GM12878 (cell line): Measurements from ENCODE around the gene LTBP4. TPM values are rescaled to one million over a fixed set of nuclear protein-coding genes. Genes with fewer than 3 reads are reported as not detected.

Experiments used
- ATAC-seq: fragments of 200-7000 bp; cut with Tn5 transposase; 3 replicates; pipeline ENCODE4 v1.9.1; 2020; ENCODE audit warnings: mild to moderate bottlenecking, moderate library complexity
- BruUV-seq: library from RNA; stranded (reverse); fragments of 400-500 nt; replicated peaks from 2 replicates; lab custom pipeline; 2021; lab: Mats Ljungman, UMichigan
- CTCF ChIA-PET: fragments of 300-600 bp; sonication (Branson Sonifier 250); formaldehyde crosslinking; extraction: SDS; loops from one replicate; lab custom pipeline; 2021; ENCODE audit warnings: inconsistent platforms; lab: Yijun Ruan, JAX
- POLR2A ChIA-PET: fragments of 350-600 bp; formaldehyde crosslinking; extraction: SDS; loops from one replicate; lab custom pipeline; 2021; ENCODE audit warnings: inconsistent platforms; lab: Charles Lee
- RAD21 ChIA-PET: fragments of 300-600 bp; sonication (Branson Sonifier 250); formaldehyde crosslinking; loops from one replicate; lab custom pipeline; 2023; ENCODE audit warnings: antibody characterized with exemption; ENCODE audit not compliant: unreplicated experiment; lab: Charles Lee
- SMC1A ChIA-PET: fragments of 300-600 bp; sonication (Branson Sonifier 250); formaldehyde crosslinking; loops from one replicate; lab custom pipeline; 2023; ENCODE audit not compliant: unreplicated experiment, uncharacterized antibody; lab: Charles Lee
- DNase-seq: peaks from one replicate; pipeline ENCODE4 v3.0.0-alpha.2; 2011; ENCODE audit warnings: low read depth, low spot score
- FAIRE-seq: peaks from 3 replicates; lab custom pipeline; 2011; peaks lifted over from hg19 to GRCh38; lab: Jason Lieb, UNC
- H2AFZ ChIP-seq: 2 replicates; pipeline ENCODE4 v1.6.0; 2011; ENCODE audit warnings: low read depth, low read length, control low read depth; ENCODE audit not compliant: control insufficient read depth
- H3K27ac ChIP-seq: 2 replicates; pipeline ENCODE4 v1.5.1; 2011; ENCODE audit warnings: control low read depth; ENCODE audit not compliant: control insufficient read depth, insufficient read depth
- H3K27me3 ChIP-seq, 2 experiments: replicated peaks in 1 of 2; 2 replicates each; pipeline versions ENCODE4 v1.6.0 to v1.6.1; 2011; ENCODE audit warnings: low read length in 1 of 2; ENCODE audit not compliant: control insufficient read depth in 2 of 2, insufficient read depth in 2 of 2
- H3K36me3 ChIP-seq, 2 experiments: 2 replicates each; pipeline ENCODE4 v1.5.1; 2011; ENCODE audit warnings: low read length in 1 of 2; ENCODE audit not compliant: control insufficient read depth in 2 of 2, insufficient read depth in 2 of 2
- H3K4me1 ChIP-seq: 2 replicates; pipeline ENCODE4 v1.6.1; 2011; ENCODE audit warnings: mild to moderate bottlenecking, low read length, moderate library complexity, mixed read lengths; ENCODE audit not compliant: control insufficient read depth, insufficient read depth
- H3K4me2 ChIP-seq: 2 replicates; pipeline ENCODE4 v1.6.0; 2011; ENCODE audit warnings: control low read depth; ENCODE audit not compliant: control insufficient read depth, insufficient read depth
- H3K4me3 ChIP-seq: fragments of 200-600 bp; sonication (generic); 2 replicates; pipeline ENCODE4 v1.5.1; 2016
- H3K79me2 ChIP-seq: 2 replicates; pipeline ENCODE4 v1.6.0; 2011; ENCODE audit warnings: low read length; ENCODE audit not compliant: control insufficient read depth, insufficient read depth
- H3K9ac ChIP-seq: 2 replicates; pipeline ENCODE4 v1.8.0; 2011; ENCODE audit warnings: low read length, control low read depth, mixed read lengths; ENCODE audit not compliant: control insufficient read depth, insufficient read depth
- H3K9me3 ChIP-seq: replicated peaks from 3 replicates; pipeline ENCODE4 v1.5.1; 2011; ENCODE audit warnings: mild to moderate bottlenecking, low read length; ENCODE audit not compliant: control insufficient read depth, insufficient read depth
- H4K20me1 ChIP-seq: 2 replicates; pipeline ENCODE4 v1.6.0; 2011; ENCODE audit not compliant: control insufficient read depth, insufficient read depth
- CBX3 ChIP-seq: fragments of 200-600 bp; sonication (generic); IDR thresholded peaks from 2 replicates; pipeline ENCODE4 v1.6.1; 2016; ENCODE audit warnings: low read depth, borderline replicate concordance
- CHD4 ChIP-seq: fragments of 200-600 bp; sonication (generic); IDR thresholded peaks from 2 replicates; pipeline ENCODE4 v1.6.1; 2016; ENCODE audit warnings: mild to moderate bottlenecking
- EP300 ChIP-seq, 2 experiments: fragments of 150-350 bp in 1 of 2; IDR thresholded peaks; 2 replicates each; pipeline ENCODE4 v1.6.1; 2011 to 2012; ENCODE audit warnings: low read depth in 2 of 2, low read length in 2 of 2, borderline replicate concordance in 1 of 2, improper control_type of control experiment in 1 of 2, inconsistent platforms in 1 of 2; ENCODE audit not compliant: control insufficient read depth in 1 of 2
- HDAC2 ChIP-seq: fragments of 200-600 bp; sonication (generic); IDR thresholded peaks from 2 replicates; pipeline ENCODE4 v1.6.1; 2017
- KAT2A ChIP-seq: conservative IDR thresholded peaks from 2 replicates; pipeline ENCODE4 v1.6.1; 2011; ENCODE audit warnings: low read depth, low read length; ENCODE audit not compliant: control insufficient read depth
- MTA2 ChIP-seq: fragments of 450-650 bp; IDR thresholded peaks from 2 replicates; pipeline ENCODE4 v1.6.1; 2016; ENCODE audit warnings: low read depth, mild to moderate bottlenecking, moderate library complexity
- PAX8 ChIP-seq: fragments of 450-650 bp; IDR thresholded peaks from 2 replicates; pipeline ENCODE4 v1.6.1; 2017; ENCODE audit warnings: mild to moderate bottlenecking, moderate library complexity
- POLR2A ChIP-seq: IDR thresholded peaks from 2 replicates; pipeline ENCODE4 v1.6.1; 2011; ENCODE audit warnings: low read depth, mild to moderate bottlenecking, low read length
- POU2F2 ChIP-seq: IDR thresholded peaks from 3 replicates; pipeline ENCODE4 v1.6.1; 2011; ENCODE audit warnings: low read depth, mild to moderate bottlenecking, low read length, borderline replicate concordance
- YBX1 ChIP-seq: fragments of 450-650 bp; IDR thresholded peaks from 2 replicates; pipeline ENCODE4 v1.6.1; 2016; ENCODE audit warnings: antibody characterized with exemption
- ZNF622 ChIP-seq: fragments of 450-650 bp; IDR thresholded peaks from 2 replicates; pipeline ENCODE4 v1.6.1; 2017; ENCODE audit warnings: mild to moderate bottlenecking, inconsistent platforms
- WGBS: methylation state at CpG from one replicate; pipeline ENCODE4 v1.1.6; 2016; ENCODE audit warnings: low lambda C conversion rate; ENCODE audit not compliant: insufficient replicate concordance, insufficient coverage; ENCODE audit errors: missing lambda C conversion rate; 5-methylcytosine and 5-hydroxymethylcytosine counted together
- in situ Hi-C: fragments of 300-500 bp; cut with MboI; formaldehyde crosslinking; loops from 9 replicates; pipeline ENCODE4 v1.14.3; 2018; ENCODE audit warnings: mixed read lengths
- intact Hi-C: fragments of 100-400 bp; cut with micrococcal nuclease; formaldehyde crosslinking; loops from one replicate; pipeline ENCODE4 v1.14.2; 2022; ENCODE audit not compliant: unreplicated experiment
- polyA plus RNA-seq, 11 experiments: library from polyadenylated mRNA; depleted of rRNA in 4 of 11; unstranded in 6 of 11; stranded (reverse) in 5 of 11; fragments of >200 nt; fragmentation: Nextera tagmentation in 4 of 11; fragmentation: Illumina TruSeq in 1 of 11; extraction: Ambion mirVana in 4 of 11; extraction: Trizol in 1 of 11; gene quantifications; 1 replicate in 1 of 11; 2 replicates in 10 of 11; pipeline versions ENCODE4 v1.2.1 to v1.2.3, GENCODE V29; 2011 to 2016; ENCODE audit warnings: inconsistent platforms in 2 of 11, missing spikeins in 2 of 11, low read depth in 1 of 11
- total RNA-seq, 4 experiments: library from RNA; depleted of rRNA in 3 of 4; stranded (reverse); fragments of >200 nt in 3 of 4; fragmentation: Illumina TruSeq in 1 of 4; extraction: Trizol in 1 of 4; gene quantifications; 2 replicates each; pipeline versions ENCODE4 v1.2.1 to v1.2.3, GENCODE V29; 2013 to 2021
- TF ChIP-seq, protein P1 (sequence below): fragments of 450-650 bp; conservative IDR thresholded peaks from 2 replicates; pipeline ENCODE4 v1.6.1; 2017; ENCODE audit warnings: mild to moderate bottlenecking, moderate library complexity
- TF ChIP-seq, protein P2 (sequence below): fragments of 150-350 bp; IDR thresholded peaks from 2 replicates; pipeline ENCODE4 v1.6.1; 2016; ENCODE audit warnings: low read depth, low read length

The LTBP4 gene
- total and polyA plus RNA-seq, 10 of the 15 experiments (the other 5 are each of a cell fraction or from before 2014, with no cell fraction given), result 0.09 to 34.6 (median 8.5) TPM; not detected in 1

DNA sequence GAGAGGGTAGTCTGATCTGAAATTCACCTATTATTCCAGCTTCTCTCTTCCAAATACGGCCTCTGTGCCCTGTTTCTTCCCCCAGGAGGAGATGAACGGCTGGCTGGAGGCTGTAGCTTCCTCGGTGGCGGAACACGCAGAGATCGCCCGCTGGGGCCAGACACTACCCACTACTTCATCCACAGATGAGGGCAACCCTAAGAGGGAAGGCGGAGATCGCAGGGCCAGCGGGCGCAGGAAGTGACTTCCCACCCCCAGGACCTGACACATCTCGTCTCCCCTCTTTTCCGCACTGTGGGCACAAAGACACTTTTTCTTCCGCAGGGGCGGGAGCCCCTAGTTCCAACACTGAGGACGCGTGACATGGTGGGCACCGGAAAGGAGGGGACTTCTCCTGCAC is 25.8 kb upstream of the LTBP4 start:
- Histone ChIP-seq H3K4me3 (no peak overlapping the region), H4K20me1 (no peaks in the 10 kb centered on the region), H3K9ac (no peak overlapping the region), H3K4me2 (no peak overlapping the region)
- in situ Hi-C loops, result no loop called here
- 90% methylated on average over 18 of the region's 18 CpGs for WGBS
- intact Hi-C loops, result no loop called here
- no TSS peak for BruUV-seq
- TF ChIP-seq ZNF622, result no peak
- TF ChIP-seq POLR2A, result no peak
- TF ChIP-seq PAX8, result no peak
- no peak for TF ChIP-seq YBX1
- no peak for TF ChIP-seq CBX3
- no peak for TF ChIP-seq MTA2
- TF ChIP-seq, protein P1, sequence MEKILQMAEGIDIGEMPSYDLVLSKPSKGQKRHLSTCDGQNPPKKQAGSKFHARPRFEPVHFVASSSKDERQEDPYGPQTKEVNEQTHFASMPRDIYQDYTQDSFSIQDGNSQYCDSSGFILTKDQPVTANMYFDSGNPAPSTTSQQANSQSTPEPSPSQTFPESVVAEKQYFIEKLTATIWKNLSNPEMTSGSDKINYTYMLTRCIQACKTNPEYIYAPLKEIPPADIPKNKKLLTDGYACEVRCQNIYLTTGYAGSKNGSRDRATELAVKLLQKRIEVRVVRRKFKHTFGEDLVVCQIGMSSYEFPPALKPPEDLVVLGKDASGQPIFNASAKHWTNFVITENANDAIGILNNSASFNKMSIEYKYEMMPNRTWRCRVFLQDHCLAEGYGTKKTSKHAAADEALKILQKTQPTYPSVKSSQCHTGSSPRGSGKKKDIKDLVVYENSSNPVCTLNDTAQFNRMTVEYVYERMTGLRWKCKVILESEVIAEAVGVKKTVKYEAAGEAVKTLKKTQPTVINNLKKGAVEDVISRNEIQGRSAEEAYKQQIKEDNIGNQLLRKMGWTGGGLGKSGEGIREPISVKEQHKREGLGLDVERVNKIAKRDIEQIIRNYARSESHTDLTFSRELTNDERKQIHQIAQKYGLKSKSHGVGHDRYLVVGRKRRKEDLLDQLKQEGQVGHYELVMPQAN, result no peak
- no peak for TF ChIP-seq CHD4
- no peak for TF ChIP-seq EP300 (IDR thresholded peaks at IDR 0.05; ENCODE audit: borderline replicate concordance in 1 of 2, control insufficient read depth in 1 of 2, low read depth in 2 of 2, low read length in 2 of 2)
- no peak for TF ChIP-seq HDAC2
- TF ChIP-seq POU2F2, result no peak
- TF ChIP-seq KAT2A, result no peak
- TF ChIP-seq, protein P2, sequence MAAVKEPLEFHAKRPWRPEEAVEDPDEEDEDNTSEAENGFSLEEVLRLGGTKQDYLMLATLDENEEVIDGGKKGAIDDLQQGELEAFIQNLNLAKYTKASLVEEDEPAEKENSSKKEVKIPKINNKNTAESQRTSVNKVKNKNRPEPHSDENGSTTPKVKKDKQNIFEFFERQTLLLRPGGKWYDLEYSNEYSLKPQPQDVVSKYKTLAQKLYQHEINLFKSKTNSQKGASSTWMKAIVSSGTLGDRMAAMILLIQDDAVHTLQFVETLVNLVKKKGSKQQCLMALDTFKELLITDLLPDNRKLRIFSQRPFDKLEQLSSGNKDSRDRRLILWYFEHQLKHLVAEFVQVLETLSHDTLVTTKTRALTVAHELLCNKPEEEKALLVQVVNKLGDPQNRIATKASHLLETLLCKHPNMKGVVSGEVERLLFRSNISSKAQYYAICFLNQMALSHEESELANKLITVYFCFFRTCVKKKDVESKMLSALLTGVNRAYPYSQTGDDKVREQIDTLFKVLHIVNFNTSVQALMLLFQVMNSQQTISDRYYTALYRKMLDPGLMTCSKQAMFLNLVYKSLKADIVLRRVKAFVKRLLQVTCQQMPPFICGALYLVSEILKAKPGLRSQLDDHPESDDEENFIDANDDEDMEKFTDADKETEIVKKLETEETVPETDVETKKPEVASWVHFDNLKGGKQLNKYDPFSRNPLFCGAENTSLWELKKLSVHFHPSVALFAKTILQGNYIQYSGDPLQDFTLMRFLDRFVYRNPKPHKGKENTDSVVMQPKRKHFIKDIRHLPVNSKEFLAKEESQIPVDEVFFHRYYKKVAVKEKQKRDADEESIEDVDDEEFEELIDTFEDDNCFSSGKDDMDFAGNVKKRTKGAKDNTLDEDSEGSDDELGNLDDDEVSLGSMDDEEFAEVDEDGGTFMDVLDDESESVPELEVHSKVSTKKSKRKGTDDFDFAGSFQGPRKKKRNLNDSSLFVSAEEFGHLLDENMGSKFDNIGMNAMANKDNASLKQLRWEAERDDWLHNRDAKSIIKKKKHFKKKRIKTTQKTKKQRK, result no peak
- TF ChIP-seq, all 136 proteins: peak for 0
- H2AFZ ChIP-seq, result no peak overlapping the region
- ChIA-PET POLR2A (no interaction called here), RAD21 (no interaction called here), CTCF (interaction anchor here (1.5 kb wide), 1 partner anchor 30 kb away, joined by 4 read pairs; no protein-coding TSS in a partner anchor), SMC1A (no interaction called here)
- peaks cover 21% of the 10 kb centered on the region for H3K4me1 ChIP-seq
- FAIRE-seq (no peak), ATAC-seq (no peak), DNase-seq (no peak)
- H3K79me2 ChIP-seq, result peaks cover 7% of the 10 kb centered on the region
- no peak overlapping the region for H3K27ac ChIP-seq
- H3K9me3 ChIP-seq, result no peaks in the 10 kb centered on the region
- no peaks in the 10 kb centered on the region for H3K27me3 ChIP-seq
- H3K36me3 ChIP-seq, result peaks cover 1 to 2% of the 10 kb centered on the region in 2 experiments; a peak in 3 of 4 replicates
